HCT116 (cell line): ENCODE results near the gene ANKS1A.

Experiments used
- ELF1 ChIP-seq: IDR thresholded peaks from 2 replicates; pipeline ENCODE4 v1.6.1; 2012; ENCODE audit warnings: low read depth, borderline replicate concordance
- EZH2phosphoT487 ChIP-seq: fragments of 200-600 bp; IDR thresholded peaks from 2 replicates; pipeline ENCODE4 v1.6.1; 2018; ENCODE audit warnings: antibody characterized with exemption, borderline replicate concordance
- SIN3A ChIP-seq: IDR thresholded peaks from 2 replicates; pipeline ENCODE4 v1.6.1; 2012; ENCODE audit warnings: low read depth

- TF ChIP-seq EZH2phosphoT487 (no peak), SIN3A (no peak), ELF1 (no peak)
Measured at GRCh38 chr6:34867484-34867883, 21.6 kb upstream of the ANKS1A start.
